GM12872 (cell line): ENCODE measurements around the gene STK10.

Experiments
- CTCF ChIP-seq: IDR thresholded peaks from 3 replicates; pipeline ENCODE4 v1.5.1; 2011; ENCODE audit warnings: low read depth, mild to moderate bottlenecking, low read length, moderate library complexity; ENCODE audit not compliant: insufficient read depth

STK10 gene

GRCh38 chr5:172162987-172163343, 25.1 kb downstream of the STK10 start:
- TF ChIP-seq CTCF, result no peak

DNA sequence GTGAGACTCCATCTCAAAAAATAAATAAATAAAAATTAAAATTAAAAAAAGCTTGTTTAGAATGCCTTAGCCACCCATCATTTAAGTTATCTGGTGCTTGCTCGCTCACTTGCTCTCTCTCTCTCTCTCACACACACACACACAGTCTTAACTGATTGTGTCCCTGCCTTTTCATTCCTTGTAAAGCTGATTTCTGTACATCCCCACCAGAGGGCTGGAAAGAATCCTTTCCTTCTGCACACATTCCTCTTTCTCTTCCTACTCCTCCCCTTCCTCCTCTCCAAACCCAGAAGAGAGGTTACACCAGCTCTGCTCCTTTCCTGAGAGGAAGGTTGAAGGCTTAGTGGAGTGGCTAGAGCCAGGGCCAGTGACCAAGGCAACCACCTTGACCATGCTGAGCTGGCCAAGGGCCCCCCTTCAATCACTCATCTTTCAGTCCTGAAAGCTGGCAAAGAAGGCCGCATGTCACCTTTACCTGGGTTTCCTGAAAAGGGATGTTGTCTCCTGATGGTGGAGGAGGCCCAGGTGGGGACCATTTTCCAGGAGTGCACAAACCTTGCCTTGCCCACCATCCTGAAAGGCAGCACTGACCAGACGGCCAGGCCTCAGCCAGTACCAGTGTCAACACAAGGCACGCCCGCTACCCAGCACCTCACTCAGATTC, 25.6 kb downstream of the STK10 start:
- TF ChIP-seq CTCF, result no peak

GRCh38 chr5:172160506-172160905, 27.5 kb downstream of the STK10 start:
- no peak for TF ChIP-seq CTCF

DNA sequence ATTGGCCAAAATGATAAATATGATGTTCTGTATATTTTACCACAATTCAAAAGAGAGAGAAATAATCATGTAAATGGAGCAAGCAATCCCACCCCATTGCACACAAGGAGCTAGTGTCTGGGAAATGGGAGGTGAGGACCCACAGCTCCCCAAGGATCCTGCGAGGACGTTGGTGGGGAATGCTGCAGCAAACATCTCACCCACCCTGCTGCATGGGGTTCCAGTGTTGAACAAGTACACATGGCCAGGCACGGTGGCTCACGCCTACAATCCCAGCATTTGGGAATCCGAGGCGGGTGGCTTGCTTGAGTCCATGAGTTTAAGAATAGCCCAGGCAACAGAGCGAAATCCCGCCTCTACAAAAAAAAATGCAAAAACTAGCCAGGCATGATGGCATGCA, 29.0 kb downstream of the STK10 start:
- TF ChIP-seq CTCF, result no peak

DNA sequence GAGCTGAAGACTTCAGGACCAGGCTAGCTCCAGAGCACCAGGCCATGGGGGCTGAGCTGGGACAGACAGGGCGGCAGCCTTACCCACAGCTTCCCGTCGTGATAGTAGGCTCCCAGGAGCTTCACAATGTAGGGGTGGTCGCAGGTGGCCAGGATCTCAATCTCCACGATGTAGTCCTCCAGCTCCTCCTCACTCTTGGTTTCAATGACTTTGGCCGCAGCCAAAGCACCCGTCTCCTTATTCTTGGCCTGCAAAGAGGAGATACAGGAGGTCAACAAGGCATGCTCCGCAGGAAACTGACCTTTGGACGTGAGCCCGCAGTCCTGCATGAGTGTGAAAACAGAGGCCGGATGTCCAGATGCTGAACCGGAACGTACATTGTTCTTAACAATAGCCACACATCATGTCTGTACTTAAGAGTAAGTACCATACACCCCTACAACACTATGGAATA, 31.5 kb downstream of the STK10 start:
- TF ChIP-seq CTCF, result no peak

- TF ChIP-seq CTCF, result no peak
Observed at GRCh38 chr5:172153695-172154094, 34.3 kb downstream of the STK10 start.

GRCh38 chr5:172151661-172152210, 36.3 kb downstream of the STK10 start:
- no peak for TF ChIP-seq CTCF
